WERI-Rb-1 (cell line): ENCODE measurements around the gene MSH5.
A peak's percentile ranks its signal among the peaks of the same experiment; 100 is the strongest.
"Not testable (repeated sequence)": the region's sequence is repeated elsewhere in the genome, so short reads cannot be mapped to it uniquely, and the experiment has no call there.

Source experiments
- DNase-seq: peaks from one replicate; pipeline ENCODE4 v3.0.0-alpha.2; 2020
- H3K27ac ChIP-seq: fragments of 250-450 bp; sonication (Bioruptor Pico); 2 replicates; pipeline ENCODE4 v1.5.1; 2020; ENCODE audit warnings: mild to moderate bottlenecking, moderate library complexity
- H3K27me3 ChIP-seq: fragments of 250-450 bp; sonication (Bioruptor Pico); 2 replicates; pipeline ENCODE4 v1.5.1; 2021; ENCODE audit warnings: mild to moderate bottlenecking, low read depth, moderate library complexity; ENCODE audit not compliant: insufficient read depth, severe bottlenecking
- H3K36me3 ChIP-seq: fragments of 250-450 bp; sonication (Bioruptor Pico); 2 replicates; pipeline ENCODE4 v1.5.1; 2020; ENCODE audit warnings: mild to moderate bottlenecking, moderate library complexity
- H3K4me3 ChIP-seq: 2 replicates; pipeline ENCODE4 v1.5.1; 2011; ENCODE audit warnings: low read depth, mild to moderate bottlenecking, control low read depth, low read length
- H3K9me3 ChIP-seq: fragments of 250-450 bp; sonication (Bioruptor Pico); 2 replicates; pipeline ENCODE4 v1.5.1; 2021; ENCODE audit warnings: mild to moderate bottlenecking, moderate library complexity; ENCODE audit not compliant: severe bottlenecking
- CTCF ChIP-seq: IDR thresholded peaks from 2 replicates; pipeline ENCODE4 v1.5.1; 2011; ENCODE audit warnings: low read depth, mild to moderate bottlenecking, control low read depth, inconsistent platforms, low read length

MSH5 gene

GRCh38 chr6:31792090-31792374 is 52.2 kb downstream of the MSH5 start:
- TF ChIP-seq CTCF = no peak
- Histone ChIP-seq H3K27me3 (no peaks in the 10 kb centered on the region), H3K4me3 (no peak overlapping the region), H3K9me3 (no peaks in the 10 kb centered on the region), H3K27ac (no peak overlapping the region), H3K36me3 (peaks cover 64% of the 10 kb centered on the region)
- DNase-seq = no peak

- no peaks in the 10 kb centered on the region for H3K27me3 ChIP-seq
- no peak overlapping the region for H3K27ac ChIP-seq
- no peak for TF ChIP-seq CTCF
- DNase-seq = no peak
- H3K36me3 ChIP-seq = peaks cover 64% of the 10 kb centered on the region
- H3K4me3 ChIP-seq = no peak overlapping the region
- H3K9me3 ChIP-seq = no peaks in the 10 kb centered on the region
These were observed 53.0 kb downstream of the MSH5 start for GRCh38 chr6:31792761-31793171.

GRCh38 chr6:31793927-31794245 is 54.1 kb downstream of the MSH5 start:
- DNase-seq, H3K27me3 ChIP-seq, H3K27ac ChIP-seq, H3K9me3 ChIP-seq: not testable (repeated sequence)
- peaks cover 67% of the 10 kb centered on the region for H3K36me3 ChIP-seq
- H3K4me3 ChIP-seq = peak overlapping the region; percentile 96; the same call in 1 of the 2 replicates

DNA sequence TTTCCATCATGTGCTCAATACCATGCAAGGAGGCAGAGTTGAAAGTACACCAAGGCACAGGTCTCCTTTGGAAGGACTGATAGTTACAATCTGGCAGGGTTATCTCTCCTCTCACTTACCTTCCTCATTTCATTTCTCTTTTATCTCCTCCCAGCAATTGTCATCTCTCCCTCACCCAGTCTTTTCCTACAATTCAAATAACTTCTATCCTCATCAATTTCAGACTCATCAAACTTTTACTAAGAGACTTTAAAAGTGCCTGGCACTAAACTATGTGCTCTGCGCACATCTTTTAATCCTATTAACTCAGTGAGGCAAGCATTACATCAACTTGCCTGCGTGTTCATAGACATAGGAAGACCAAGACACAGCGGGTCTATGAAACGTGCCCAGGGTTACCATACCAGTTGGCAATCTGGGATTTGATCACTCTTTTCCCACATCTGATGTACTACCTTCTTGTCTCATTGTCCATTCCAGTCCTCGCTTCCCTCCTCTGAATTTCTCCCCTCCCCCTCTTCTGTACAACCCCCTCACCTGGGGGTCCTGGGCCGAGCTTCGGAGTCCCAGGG is 54.6 kb downstream of the MSH5 start:
- peaks cover 67% of the 10 kb centered on the region for H3K36me3 ChIP-seq
- H3K9me3 ChIP-seq = no peaks in the 10 kb centered on the region
- DNase-seq = peak; percentile 54
- peak overlapping the region; percentile 93 for H3K27ac ChIP-seq
- TF ChIP-seq CTCF = no peak
- no peaks in the 10 kb centered on the region for H3K27me3 ChIP-seq
- peak overlapping the region; percentile 96 for H3K4me3 ChIP-seq

- TF ChIP-seq CTCF = no peak
- H3K36me3 ChIP-seq = peaks cover 68% of the 10 kb centered on the region
- peak overlapping the region; percentile 96 for H3K4me3 ChIP-seq
- no peaks in the 10 kb centered on the region for H3K9me3 ChIP-seq
- no peak for DNase-seq
- no peaks in the 10 kb centered on the region for H3K27me3 ChIP-seq
- peak overlapping the region; percentile 93 for H3K27ac ChIP-seq
These were observed 55.2 kb downstream of the MSH5 start for GRCh38 chr6:31794866-31795615.

DNA sequence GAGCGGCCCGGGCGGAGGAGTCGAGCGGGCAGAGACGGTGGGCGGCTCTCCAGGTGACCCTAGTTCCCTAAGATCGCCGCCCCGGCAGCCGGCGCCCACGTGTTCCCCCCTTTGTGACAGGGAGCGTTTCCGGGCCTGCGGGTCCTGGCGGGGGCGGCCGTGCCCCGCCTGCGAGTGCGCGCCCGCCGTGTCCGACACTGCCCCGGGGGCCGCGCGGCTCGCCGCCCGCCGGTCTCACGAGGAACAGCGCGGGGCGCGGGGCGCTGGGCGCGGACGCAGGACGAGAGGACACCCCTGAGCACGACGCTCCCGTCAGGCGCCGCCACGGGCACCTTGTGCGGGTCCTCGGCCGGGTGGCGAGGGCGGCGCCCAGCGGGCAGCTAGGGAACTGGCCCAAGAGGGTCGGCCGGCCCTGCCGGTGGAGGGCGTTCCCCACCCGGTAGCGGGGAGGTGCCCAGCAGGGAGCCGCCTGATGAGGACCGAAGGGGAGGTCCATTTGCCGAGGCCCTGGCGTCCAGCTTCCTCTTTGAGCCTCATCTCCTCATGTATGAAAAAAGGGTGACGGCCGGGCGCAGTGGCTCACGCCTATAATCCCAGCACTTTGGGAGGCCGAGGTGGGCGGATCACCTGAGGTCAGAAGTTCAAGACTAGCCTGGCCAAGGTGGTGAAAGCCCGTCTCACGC is 56.0 kb downstream of the MSH5 start, which contains the start of gene VARS1:
VARS1 (minus strand) TSS at position 137 of the 683 bp plus-strand sequence. CDS start 535 bp downstream, outside the sequence.
- Histone ChIP-seq H3K27ac (peak within 1 kb of the TSS; percentile 93), H3K27me3 (no peaks in the 10 kb centered on the region), H3K4me3 (peak within 1 kb of the TSS; percentile 96), H3K9me3 (no peaks in the 10 kb centered on the region), H3K36me3 (peaks cover 69% of the 10 kb centered on the region)
- DNase-seq = peak; percentile 99
- peak; percentile 99 for TF ChIP-seq CTCF
